PFSK-1 (cell line): ENCODE results near the gene PLEKHJ1.

Experiments
- FOXP2 ChIP-seq: optimal IDR thresholded peaks from 2 replicates; pipeline ENCODE3; 2011; ENCODE audit warnings: borderline replicate concordance, control low read depth, inconsistent platforms; ENCODE audit not compliant: insufficient read depth; ENCODE audit errors: extremely low read length, extremely low read depth
- POLR2AphosphoS5 ChIP-seq: IDR thresholded peaks from 2 replicates; pipeline ENCODE4 v1.6.1; 2012; ENCODE audit warnings: low read depth, mild to moderate bottlenecking, control low read depth, low read length, moderate library complexity
- SIN3A ChIP-seq: IDR thresholded peaks from 2 replicates; pipeline ENCODE4 v1.6.1; 2012; ENCODE audit warnings: mild to moderate bottlenecking, low read length, moderate library complexity, borderline replicate concordance; ENCODE audit not compliant: insufficient read depth
- TAF1 ChIP-seq: IDR thresholded peaks from 2 replicates; pipeline ENCODE4 v1.6.1; 2012; ENCODE audit warnings: low read length, control low read depth, borderline replicate concordance; ENCODE audit not compliant: insufficient read depth
- TF ChIP-seq, protein P1 (sequence below), 2 experiments: IDR thresholded peaks; 2 replicates each; pipeline versions ENCODE4 v1.6.1 to v1.8.0; 2011 to 2012; ENCODE audit warnings: low read depth in 2 of 2, low read length in 2 of 2, control low read depth in 1 of 2, inconsistent platforms in 1 of 2, mild to moderate bottlenecking in 1 of 2, moderate library complexity in 1 of 2; ENCODE audit not compliant: insufficient read depth in 1 of 2

PLEKHJ1 gene

DNA sequence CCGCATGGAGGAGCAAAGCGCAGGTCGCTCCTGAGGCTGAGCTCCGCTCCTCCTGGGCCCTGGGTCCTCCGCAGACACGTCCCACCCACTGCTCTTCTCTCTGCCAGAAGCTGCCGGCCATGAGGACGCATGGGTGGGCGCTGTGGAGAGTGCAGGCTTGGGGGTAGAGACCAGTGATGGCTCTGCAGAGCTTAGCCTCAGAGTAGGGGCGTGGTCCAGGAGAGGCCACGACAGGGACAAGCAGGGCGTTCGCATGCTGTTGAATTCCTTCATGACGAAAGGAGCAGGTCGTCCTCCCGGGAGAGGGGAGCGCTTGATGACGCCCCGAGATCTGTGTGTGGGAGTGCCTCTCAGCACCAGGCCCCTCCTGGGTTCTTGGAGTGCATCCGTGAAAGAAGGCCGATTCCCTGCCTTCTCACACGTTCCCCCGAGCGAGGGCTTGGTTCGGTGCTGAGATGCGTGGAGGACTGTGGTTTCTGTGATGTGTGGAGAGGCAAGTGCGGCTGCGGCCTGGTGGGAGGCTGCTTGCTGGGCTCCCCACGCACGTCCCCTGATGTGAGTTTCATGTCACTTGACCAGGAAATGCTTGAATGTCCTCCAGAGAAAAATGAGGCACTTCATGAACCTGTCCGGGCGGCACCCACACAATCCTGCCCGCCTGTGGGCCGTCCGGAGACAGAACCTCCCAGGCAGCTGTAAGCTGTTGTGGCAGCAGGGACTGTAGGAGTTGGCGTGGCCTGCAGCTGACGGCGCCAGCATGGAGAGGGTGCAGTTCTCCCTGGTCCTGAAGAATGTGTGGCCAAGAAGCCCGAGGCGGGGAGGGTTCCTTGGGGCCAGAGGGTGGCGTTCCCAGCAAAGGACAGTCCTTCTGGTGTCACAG is 5.0 kb upstream of the PLEKHJ1 start:
- TF ChIP-seq, protein P1, sequence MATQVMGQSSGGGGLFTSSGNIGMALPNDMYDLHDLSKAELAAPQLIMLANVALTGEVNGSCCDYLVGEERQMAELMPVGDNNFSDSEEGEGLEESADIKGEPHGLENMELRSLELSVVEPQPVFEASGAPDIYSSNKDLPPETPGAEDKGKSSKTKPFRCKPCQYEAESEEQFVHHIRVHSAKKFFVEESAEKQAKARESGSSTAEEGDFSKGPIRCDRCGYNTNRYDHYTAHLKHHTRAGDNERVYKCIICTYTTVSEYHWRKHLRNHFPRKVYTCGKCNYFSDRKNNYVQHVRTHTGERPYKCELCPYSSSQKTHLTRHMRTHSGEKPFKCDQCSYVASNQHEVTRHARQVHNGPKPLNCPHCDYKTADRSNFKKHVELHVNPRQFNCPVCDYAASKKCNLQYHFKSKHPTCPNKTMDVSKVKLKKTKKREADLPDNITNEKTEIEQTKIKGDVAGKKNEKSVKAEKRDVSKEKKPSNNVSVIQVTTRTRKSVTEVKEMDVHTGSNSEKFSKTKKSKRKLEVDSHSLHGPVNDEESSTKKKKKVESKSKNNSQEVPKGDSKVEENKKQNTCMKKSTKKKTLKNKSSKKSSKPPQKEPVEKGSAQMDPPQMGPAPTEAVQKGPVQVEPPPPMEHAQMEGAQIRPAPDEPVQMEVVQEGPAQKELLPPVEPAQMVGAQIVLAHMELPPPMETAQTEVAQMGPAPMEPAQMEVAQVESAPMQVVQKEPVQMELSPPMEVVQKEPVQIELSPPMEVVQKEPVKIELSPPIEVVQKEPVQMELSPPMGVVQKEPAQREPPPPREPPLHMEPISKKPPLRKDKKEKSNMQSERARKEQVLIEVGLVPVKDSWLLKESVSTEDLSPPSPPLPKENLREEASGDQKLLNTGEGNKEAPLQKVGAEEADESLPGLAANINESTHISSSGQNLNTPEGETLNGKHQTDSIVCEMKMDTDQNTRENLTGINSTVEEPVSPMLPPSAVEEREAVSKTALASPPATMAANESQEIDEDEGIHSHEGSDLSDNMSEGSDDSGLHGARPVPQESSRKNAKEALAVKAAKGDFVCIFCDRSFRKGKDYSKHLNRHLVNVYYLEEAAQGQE (IDR thresholded peaks at IDR 0.05; ENCODE audit: insufficient read depth in 1 of 2, low read depth in 2 of 2, low read length in 2 of 2) = no peak
- TF ChIP-seq TAF1 (no peak), FOXP2 (no peak), SIN3A (no peak), POLR2AphosphoS5 (no peak)

DNA sequence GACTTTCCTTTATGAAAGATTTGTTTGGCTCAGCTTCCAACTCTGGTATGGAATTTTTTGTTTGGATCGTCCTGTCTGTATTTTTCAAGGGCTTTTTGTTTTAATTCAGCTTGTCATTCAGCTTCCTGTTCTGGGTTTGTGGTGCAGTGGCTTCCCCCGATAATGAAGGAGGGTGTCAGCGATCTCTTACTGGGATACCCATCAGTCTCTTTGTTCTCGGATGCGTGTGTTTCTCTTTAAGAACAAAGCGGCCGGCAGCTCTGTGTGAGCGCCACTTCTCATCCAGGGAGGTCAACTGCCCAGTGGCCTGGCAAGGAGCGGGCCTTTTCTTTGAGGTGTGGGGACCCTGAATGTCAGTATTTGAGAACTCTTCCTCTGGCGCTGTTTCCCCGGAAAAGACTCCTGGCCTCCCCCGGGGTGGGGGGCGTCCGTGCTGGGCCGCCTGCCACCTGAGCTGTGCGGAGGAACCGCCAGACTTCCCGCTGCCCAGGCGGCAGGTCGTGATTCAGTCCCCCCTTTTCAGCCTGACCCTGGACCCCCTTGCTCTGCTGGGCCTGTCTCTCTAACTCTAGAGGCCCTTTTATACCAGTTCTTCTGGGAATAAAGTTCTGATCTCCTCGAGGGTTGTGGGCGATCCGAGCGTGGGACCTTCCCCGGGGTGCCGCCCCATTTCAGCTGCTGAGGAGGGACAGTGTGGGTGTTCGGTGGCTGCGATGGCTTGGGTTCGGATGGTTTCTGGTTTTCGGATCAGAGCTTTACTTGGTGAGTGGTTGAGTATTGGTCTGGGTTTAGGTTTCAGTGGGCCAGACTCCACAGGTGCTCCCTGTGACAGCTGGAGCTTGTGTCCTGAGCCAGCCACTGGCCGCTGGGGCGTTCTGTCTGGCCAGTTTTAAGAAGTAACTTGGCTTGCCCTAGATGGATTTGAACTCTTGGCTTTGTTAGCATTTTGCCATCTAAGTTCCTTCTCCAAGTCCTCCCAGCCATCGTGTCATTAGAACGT is 3.9 kb upstream of the PLEKHJ1 start:
- no peak for TF ChIP-seq POLR2AphosphoS5
- no peak for TF ChIP-seq TAF1
- TF ChIP-seq FOXP2 = no peak
- TF ChIP-seq, protein P1 (IDR thresholded peaks at IDR 0.05; ENCODE audit: insufficient read depth in 1 of 2, low read depth in 2 of 2, low read length in 2 of 2) = no peak
- TF ChIP-seq SIN3A = no peak

DNA sequence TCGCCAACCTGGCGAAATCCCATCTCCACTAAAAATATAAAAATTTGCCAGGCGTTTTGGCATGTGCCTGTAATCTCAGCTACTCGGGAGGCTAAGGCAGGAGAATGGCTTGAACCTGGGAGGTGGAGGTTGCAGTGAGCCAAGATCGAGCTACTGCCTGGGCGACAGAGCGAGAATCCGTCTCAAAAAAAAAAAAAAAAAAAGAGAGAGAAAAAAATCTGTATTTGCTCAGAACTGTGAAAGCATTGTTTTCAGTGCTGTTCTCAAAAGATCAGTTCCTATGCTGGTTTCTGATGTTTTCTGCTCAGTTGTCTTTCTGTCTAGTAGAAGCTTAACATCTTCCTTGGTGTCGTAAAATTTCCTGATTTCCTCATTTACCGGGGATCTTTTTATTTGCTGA is 3.0 kb upstream of the PLEKHJ1 start:
- TF ChIP-seq POLR2AphosphoS5 (no peak), SIN3A (no peak), FOXP2 (no peak), TAF1 (no peak)
- TF ChIP-seq, protein P1 (IDR thresholded peaks at IDR 0.05; ENCODE audit: insufficient read depth in 1 of 2, low read depth in 2 of 2, low read length in 2 of 2) = no peak

DNA sequence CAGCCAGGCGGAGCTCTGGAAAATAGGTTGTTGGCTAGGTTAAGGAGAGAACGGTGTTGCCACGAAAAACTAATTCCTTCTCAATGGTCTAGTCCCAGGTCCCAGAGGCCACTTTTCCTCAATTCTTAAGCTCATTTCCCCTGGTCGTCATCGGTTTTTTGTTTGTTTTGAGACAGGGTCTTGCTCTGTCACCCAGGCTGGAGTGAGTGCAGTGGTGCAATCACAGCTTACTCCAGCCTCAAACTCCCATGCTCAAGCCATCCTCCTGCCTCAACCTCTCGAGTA is 1.7 kb upstream of the PLEKHJ1 start:
- TF ChIP-seq POLR2AphosphoS5 (no peak), SIN3A (no peak), FOXP2 (no peak), TAF1 (no peak)
- TF ChIP-seq, protein P1 (IDR thresholded peaks at IDR 0.05; ENCODE audit: insufficient read depth in 1 of 2, low read depth in 2 of 2, low read length in 2 of 2) = no peak
